Natural killer cell (primary cell): ENCODE results near the gene KIAA0232. TPM values are rescaled to one million over a fixed set of nuclear protein-coding genes. Genes with fewer than 3 reads are reported as not detected.

ENCODE experiments used
- ATAC-seq, 3 donors: fragments of 150-1000 bp in 2 of 3; fragments of 200-7000 bp in 1 of 3; cut with Tn5 transposase; 1 replicate in 1 of 3; 2 replicates in 2 of 3; pipeline ENCODE4 v1.10.0; 2021; ENCODE audit warnings: mild to moderate bottlenecking in 2 of 3, moderate library complexity in 2 of 3
- DNase-seq, 2 donors: peaks; one replicate each; pipeline versions ENCODE4 v3.0.0 to v3.0.0-alpha.2; 2013 to 2021; ENCODE audit warnings: mixed read lengths in 1 of 2
- H3K27ac ChIP-seq: one replicate; pipeline ENCODE4 v1.5.1; 2013; ENCODE audit warnings: mild to moderate bottlenecking, low read length
- H3K27me3 ChIP-seq: one replicate; pipeline ENCODE4 v1.6.1; 2013; ENCODE audit warnings: low read length; ENCODE audit not compliant: control insufficient read depth, insufficient read depth
- H3K36me3 ChIP-seq: one replicate; pipeline ENCODE4 v1.6.1; 2013; ENCODE audit warnings: low read length; ENCODE audit not compliant: control insufficient read depth, insufficient read depth
- H3K4me1 ChIP-seq: one replicate; pipeline ENCODE4 v1.6.1; 2013; ENCODE audit warnings: low read length; ENCODE audit not compliant: control insufficient read depth, insufficient read depth
- H3K4me3 ChIP-seq: one replicate; pipeline ENCODE4 v1.5.1; 2013; ENCODE audit warnings: low read length
- H3K9me3 ChIP-seq: one replicate; pipeline ENCODE4 v1.6.1; 2013; ENCODE audit warnings: low read length; ENCODE audit not compliant: control insufficient read depth, insufficient read depth
- H3K27ac Mint-ChIP-seq, 2 donors: one replicate each; pipeline ENCODE4 v1.8.0; 2022; ENCODE audit warnings: mild to moderate bottlenecking in 2 of 2, mixed read lengths in 2 of 2, moderate library complexity in 1 of 2
- H3K27me3 Mint-ChIP-seq, 2 donors: one replicate each; pipeline ENCODE4 v1.8.0; 2022; ENCODE audit warnings: low read depth in 2 of 2, mixed read lengths in 2 of 2
- H3K36me3 Mint-ChIP-seq: one replicate; pipeline ENCODE4 v1.8.0; 2022; ENCODE audit warnings: mixed read lengths
- H3K4me1 Mint-ChIP-seq, 2 donors: one replicate each; pipeline ENCODE4 v1.8.0; 2022; ENCODE audit warnings: mixed read lengths in 2 of 2
- H3K4me3 Mint-ChIP-seq: one replicate; pipeline ENCODE4 v1.8.0; 2022; ENCODE audit warnings: mild to moderate bottlenecking, moderate library complexity, mixed read lengths
- H3K9me3 Mint-ChIP-seq, 2 donors: one replicate each; pipeline ENCODE4 v1.8.0; 2022; ENCODE audit warnings: mixed read lengths in 2 of 2
- CTCF ChIP-seq: fragments of 200-600 bp; IDR thresholded peaks from one replicate; pipeline ENCODE4 v1.8.0; 2022; ENCODE audit warnings: antibody characterized with exemption
- WGBS: methylation state at CpG from one replicate; pipeline ENCODE4 v1.1.7; 2013; ENCODE audit warnings: missing lambda C conversion rate; ENCODE audit not compliant: insufficient coverage; 5-methylcytosine and 5-hydroxymethylcytosine counted together
- intact Hi-C: fragments of 100-400 bp; cut with micrococcal nuclease; formaldehyde crosslinking; loops from one replicate; pipeline ENCODE4 v1.14.2; 2022
- total RNA-seq, 4 donors: library from RNA; stranded (reverse); fragments of 120-200 nt in 1 of 4; gene quantifications; one replicate each; pipeline versions ENCODE4 v1.2.3 to v1.2.4, GENCODE V29; 2013 to 2022

Gene KIAA0232
- total RNA-seq, 3 donors from 2014 or later (not counting 1 experiment from before 2014, with no cell fraction given), result 24.7 to 30.3 (median 28.6) TPM

GRCh38 chr4:6769989-6770420 lies 12.5 kb upstream of the KIAA0232 start:
- no peaks in the 10 kb centered on the region for H3K9me3 Mint-ChIP-seq
- TF ChIP-seq CTCF, result no peak
- no peak for DNase-seq
- H3K27ac ChIP-seq, result no peak overlapping the region
- intact Hi-C loops, result no loop called here
- no peak overlapping the region for H3K4me3 Mint-ChIP-seq
- peaks cover 0 to 3% of the 10 kb centered on the region in 2 donors for H3K27me3 Mint-ChIP-seq
- peaks cover 2% of the 10 kb centered on the region for H3K4me1 ChIP-seq
- no peak for ATAC-seq
- H3K27me3 ChIP-seq, result no peaks in the 10 kb centered on the region
- H3K4me1 Mint-ChIP-seq, result peaks cover under 1 to 5% of the 10 kb centered on the region in 2 donors
- no peak overlapping the region for H3K4me3 ChIP-seq
- H3K27ac Mint-ChIP-seq, result no peak overlapping the region
- H3K9me3 ChIP-seq, result no peaks in the 10 kb centered on the region
- no peaks in the 10 kb centered on the region for H3K36me3 ChIP-seq
- WGBS, result 95% methylated on average over 4 of the region's 7 CpGs
- H3K36me3 Mint-ChIP-seq, result no peaks in the 10 kb centered on the region

GRCh38 chr4:6770581-6771228 lies 11.8 kb upstream of the KIAA0232 start:
- Histone ChIP-seq H3K27ac (no peak overlapping the region), H3K4me3 (no peak overlapping the region), H3K4me1 (peaks cover 2% of the 10 kb centered on the region), H3K27me3 (no peaks in the 10 kb centered on the region), H3K36me3 (no peaks in the 10 kb centered on the region), H3K9me3 (no peaks in the 10 kb centered on the region)
- Mint-ChIP-seq H3K4me3 (no peak overlapping the region), H3K4me1 (peaks cover 7 to 12% of the 10 kb centered on the region in 2 donors), H3K36me3 (no peaks in the 10 kb centered on the region), H3K27ac (no peak overlapping the region), H3K9me3 (no peaks in the 10 kb centered on the region), H3K27me3 (no peaks in the 10 kb centered on the region)
- no peak for DNase-seq
- intact Hi-C loops, result no loop called here
- 93% methylated on average over 7 of the region's 7 CpGs for WGBS
- no peak for ATAC-seq
- TF ChIP-seq CTCF, result no peak

- Mint-ChIP-seq H3K4me1 (peaks cover 7 to 15% of the 10 kb centered on the region in 2 donors), H3K4me3 (no peak overlapping the region), H3K27me3 (no peaks in the 10 kb centered on the region), H3K36me3 (no peaks in the 10 kb centered on the region), H3K27ac (no peak overlapping the region), H3K9me3 (no peaks in the 10 kb centered on the region)
- Histone ChIP-seq H3K27me3 (no peaks in the 10 kb centered on the region), H3K4me3 (no peak overlapping the region), H3K36me3 (no peaks in the 10 kb centered on the region), H3K4me1 (peaks cover 2% of the 10 kb centered on the region), H3K9me3 (no peaks in the 10 kb centered on the region), H3K27ac (no peak overlapping the region)
- DNase-seq (no peak), ATAC-seq (no peak)
- intact Hi-C loops, result no loop called here
- no peak for TF ChIP-seq CTCF
- 93% methylated on average over 8 of the region's 8 CpGs for WGBS
Measured at GRCh38 chr4:6771229-6771671, 11.3 kb upstream of the KIAA0232 start.
